HepG2 (cell line): ENCODE measurements around the gene PRSS36. TPM values are rescaled to one million over a fixed set of nuclear protein-coding genes. Genes with fewer than 3 reads are reported as not detected.

Experiments
- GPBP1L1 ChIP-seq: sonication (generic); formaldehyde crosslinking; IDR thresholded peaks from 2 replicates; pipeline ENCODE4 v1.5.0; 2020; ENCODE audit warnings: mild to moderate bottlenecking, missing genetic modification reagents
- JUNB ChIP-seq: sonication (generic); formaldehyde crosslinking; IDR thresholded peaks from 2 replicates; pipeline ENCODE4 v1.8.0; 2022; ENCODE audit warnings: missing genetic modification reagents, mild to moderate bottlenecking, borderline replicate concordance
- LBX2 ChIP-seq: sonication (generic); formaldehyde crosslinking; IDR thresholded peaks from 2 replicates; pipeline ENCODE4 v1.5.0; 2020; ENCODE audit warnings: missing genetic modification reagents, mild to moderate bottlenecking, borderline replicate concordance
- PREB ChIP-seq: sonication (generic); formaldehyde crosslinking; IDR thresholded peaks from 2 replicates; pipeline ENCODE4 v1.4.0; 2020; ENCODE audit warnings: missing genetic modification reagents
- SKIL ChIP-seq: sonication (generic); formaldehyde crosslinking; IDR thresholded peaks from 2 replicates; pipeline ENCODE4 v1.8.0; 2022; ENCODE audit warnings: missing genetic modification reagents, mild to moderate bottlenecking, moderate library complexity, borderline replicate concordance
- TEAD3 ChIP-seq: optimal IDR thresholded peaks from 2 replicates; pipeline ENCODE3; 2016; ENCODE audit warnings: borderline replicate concordance
- TRIM22 ChIP-seq: fragments of 450-650 bp; IDR thresholded peaks from 2 replicates; pipeline ENCODE4 v1.6.1; 2017
- XBP1 ChIP-seq: sonication (generic); formaldehyde crosslinking; IDR thresholded peaks from 2 replicates; pipeline ENCODE4 v1.5.0; 2020; ENCODE audit warnings: missing genetic modification reagents
- YEATS2 ChIP-seq: sonication (generic); formaldehyde crosslinking; IDR thresholded peaks from 2 replicates; pipeline ENCODE4 v1.4.0; 2020; ENCODE audit warnings: missing genetic modification reagents, borderline replicate concordance
- YEATS4 ChIP-seq: sonication (generic); formaldehyde crosslinking; IDR thresholded peaks from 2 replicates; pipeline ENCODE4 v1.4.0; 2020; ENCODE audit warnings: missing genetic modification reagents, borderline replicate concordance
- ZEB1 ChIP-seq: IDR thresholded peaks from 2 replicates; pipeline ENCODE4 v1.6.1; 2012; ENCODE audit warnings: mild to moderate bottlenecking, low read depth, inconsistent platforms; ENCODE audit not compliant: insufficient replicate concordance
- ZNF24 ChIP-seq: fragments of 450-650 bp; IDR thresholded peaks from 2 replicates; pipeline ENCODE4 v1.6.1; 2017; ENCODE audit warnings: antibody characterized with exemption, mild to moderate bottlenecking
- ZNF296 ChIP-seq: sonication (generic); formaldehyde crosslinking; conservative IDR thresholded peaks from 2 replicates; pipeline ENCODE4 v1.5.0; 2020; ENCODE audit warnings: mild to moderate bottlenecking, missing genetic modification reagents
- ZNF333 ChIP-seq: sonication (generic); formaldehyde crosslinking; IDR thresholded peaks from 2 replicates; pipeline ENCODE4 v1.4.0; 2020; ENCODE audit warnings: mild to moderate bottlenecking, missing genetic modification reagents, borderline replicate concordance
- ZNF496 ChIP-seq: sonication (generic); formaldehyde crosslinking; IDR thresholded peaks from 2 replicates; pipeline ENCODE4 v1.8.1; 2023; ENCODE audit warnings: mild to moderate bottlenecking, moderate library complexity, missing genetic modification reagents; ENCODE audit not compliant: insufficient replicate concordance
- ZSCAN5A ChIP-seq: sonication (generic); formaldehyde crosslinking; IDR thresholded peaks from 2 replicates; pipeline ENCODE4 v1.8.0; 2022; ENCODE audit warnings: mild to moderate bottlenecking, missing genetic modification reagents, borderline replicate concordance
- ZXDC ChIP-seq: sonication (generic); formaldehyde crosslinking; IDR thresholded peaks from 2 replicates; pipeline ENCODE4 v1.5.0; 2020; ENCODE audit warnings: mild to moderate bottlenecking, missing genetic modification reagents
- polyA plus RNA-seq, 8 experiments: library from polyadenylated mRNA; depleted of rRNA in 3 of 8; stranded (reverse) in 7 of 8; unstranded in 1 of 8; fragments of >200 nt; fragmentation: Illumina TruSeq in 4 of 8; extraction: Trizol in 4 of 8; gene quantifications; 2 replicates each; pipeline versions ENCODE4 v1.2.1 to v1.2.3, GENCODE V29; 2011 to 2016; ENCODE audit warnings: low read depth in 4 of 8, missing spikeins in 1 of 8, mixed read lengths in 1 of 8; ENCODE audit not compliant: insufficient read depth in 1 of 8
- total RNA-seq, 5 experiments: library from RNA; depleted of rRNA; stranded (reverse); fragments of >200 nt; fragmentation: Illumina TruSeq; extraction: Trizol; gene quantifications; 2 replicates each; pipeline ENCODE4 v1.2.3, GENCODE V29; 2016; ENCODE audit warnings: low read depth in 1 of 5

Gene PRSS36
- total and polyA plus RNA-seq, 2 of the 13 experiments (the other 11 are each of a cell fraction or from before 2014, with no cell fraction given) = 1.5 to 2.1 TPM

GRCh38 chr16:31094424-31095120 is 55.3 kb downstream of the PRSS36 start, which contains the start of gene VKORC1 (continued):
- TF ChIP-seq ZSCAN5A (no peak), ZNF496 (no peak), JUNB (CRISPR knock-in tag) (no peak), SKIL (CRISPR knock-in tag) (peak; percentile 58; the same call in 1 of the 2 replicates), ZNF24 (no peak), XBP1 (CRISPR knock-in tag) (no peak), PREB (CRISPR knock-in tag) (no peak), TEAD3 (CRISPR knock-in tag) (peak; percentile 89), YEATS2 (CRISPR knock-in tag) (peak; percentile 95), ZEB1 (no peak), ZNF296 (CRISPR knock-in tag) (peak; percentile 52; the same call in 1 of the 2 replicates), GPBP1L1 (CRISPR knock-in tag) (no peak), ZXDC (CRISPR knock-in tag) (peak; percentile 72; the same call in 1 of the 2 replicates), LBX2 (0 out of 2 replicates have a peak, but pooled peaks have one; percentile 41), TRIM22 (no peak), ZNF333 (no peak; the same call in 1 of the 2 replicates), YEATS4 (CRISPR knock-in tag) (peak; percentile 94)
